GM21619 (cell line): ENCODE measurements around the gene EEA1.

Experiments used
- ATAC-seq: cut with Tn5 transposase; IDR thresholded peaks from one replicate; pipeline ENCODE4 v1.9.1; 2021; ENCODE audit not compliant: unreplicated experiment

Gene EEA1

DNA sequence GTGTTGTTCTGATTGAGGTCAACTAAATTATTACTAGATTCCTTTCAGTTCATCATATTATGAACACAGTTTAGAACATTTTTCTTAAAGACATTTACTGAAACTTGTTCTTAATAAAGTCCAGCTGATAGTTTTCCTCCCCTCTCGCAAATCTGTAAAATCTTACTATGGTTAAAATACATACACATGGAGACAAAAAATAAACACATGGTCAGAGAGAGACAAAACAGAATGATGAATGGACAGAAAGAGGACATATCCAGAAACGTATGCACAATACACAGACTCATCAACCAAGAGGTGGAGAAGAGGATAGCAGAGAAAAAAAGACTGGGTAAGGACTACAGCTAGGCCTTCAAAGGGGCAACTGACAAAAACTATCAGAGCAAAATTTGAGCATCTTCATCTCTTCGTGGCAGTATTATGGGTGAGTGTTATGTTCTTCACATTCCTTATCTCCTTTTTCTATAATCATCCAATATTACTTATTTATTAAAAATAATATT is 38.4 kb downstream of the EEA1 start:
- ATAC-seq, result no peak

DNA sequence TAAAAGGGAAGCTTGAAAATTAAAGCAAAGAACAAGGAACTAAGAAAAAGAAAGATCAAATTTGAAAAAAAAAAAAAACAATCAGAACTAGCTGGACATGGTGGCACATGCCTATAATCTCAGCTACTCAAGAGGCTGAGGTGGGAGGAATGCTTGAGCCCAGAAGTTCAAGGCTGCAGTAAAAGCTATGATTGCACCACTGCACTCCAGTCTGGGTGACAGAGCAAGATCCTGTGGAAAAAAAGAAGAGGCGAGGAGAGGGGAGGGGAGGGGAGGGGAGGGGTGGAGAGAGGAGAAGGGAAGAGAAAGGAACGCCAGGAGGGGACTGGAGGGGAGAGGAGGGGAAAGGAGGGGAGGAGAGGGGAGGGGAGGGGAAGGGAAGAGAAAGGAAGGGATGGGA is 43.0 kb downstream of the EEA1 start:
- ATAC-seq, result no peak

DNA sequence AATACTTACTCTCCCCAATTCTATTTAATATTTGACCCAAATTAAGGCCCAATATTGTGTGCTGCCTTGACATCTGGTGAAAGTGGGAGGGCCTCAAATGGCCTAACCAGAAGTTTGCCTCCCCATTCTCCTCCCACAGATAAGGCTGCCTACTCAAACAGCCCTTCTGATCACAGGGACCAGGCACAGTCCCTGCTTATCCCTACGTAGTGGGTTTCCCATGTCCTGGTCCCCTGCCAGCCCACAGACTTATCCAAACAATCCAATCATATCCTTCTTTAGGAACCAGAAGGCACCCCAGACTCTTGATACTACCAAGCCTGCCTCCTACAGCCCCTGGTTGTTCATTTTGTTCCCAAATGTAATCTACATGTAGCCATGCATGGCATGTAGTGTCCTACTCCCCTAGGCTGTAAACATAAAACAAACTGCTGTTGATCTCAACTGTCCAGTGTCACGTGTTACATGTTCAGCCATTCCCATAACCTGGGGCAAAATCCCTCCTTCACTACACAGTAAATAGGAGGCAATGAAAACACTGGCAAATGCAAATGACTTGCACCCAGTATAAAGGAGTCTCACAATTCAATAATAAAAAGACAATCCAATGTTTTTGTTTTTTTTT is 49.3 kb downstream of the EEA1 start:
- ATAC-seq, result no peak

DNA sequence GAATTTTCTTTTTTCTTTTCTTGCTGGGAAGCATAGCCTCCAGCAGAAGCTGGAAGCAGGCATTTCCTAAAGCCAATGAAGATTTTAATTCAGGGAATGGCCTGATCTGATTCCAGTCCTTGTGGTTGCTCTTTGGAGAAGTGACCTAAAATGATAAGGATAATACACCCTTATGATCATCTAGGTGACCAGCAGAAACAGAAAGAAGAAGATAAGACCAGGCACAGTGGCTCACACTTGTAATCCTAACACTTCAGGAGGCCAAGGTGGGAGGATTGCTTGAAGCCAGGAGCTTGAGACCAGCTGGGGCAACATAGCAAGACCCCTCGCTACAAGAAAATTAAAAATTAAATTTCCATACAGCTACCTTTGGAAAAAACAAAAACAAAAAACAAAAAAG is 51.2 kb downstream of the EEA1 start:
- no peak for ATAC-seq

DNA sequence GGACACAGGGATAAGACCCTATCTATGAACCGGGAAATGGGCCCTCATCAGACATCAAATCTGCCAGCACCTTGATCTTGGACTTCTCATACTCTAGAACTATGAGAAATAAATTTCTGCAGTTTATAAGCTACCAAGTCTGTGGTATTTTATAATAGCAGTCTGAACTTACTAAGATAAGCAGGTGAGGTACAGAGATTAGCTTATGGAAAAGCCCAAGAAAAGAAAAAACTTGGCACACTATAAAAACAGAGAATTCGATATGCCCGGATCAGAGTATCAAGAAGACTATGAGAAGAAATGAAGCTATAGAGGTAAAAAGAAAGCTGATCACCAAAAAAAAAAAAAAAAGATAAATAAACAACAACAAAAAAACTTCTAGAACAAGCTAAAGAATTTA is 52.6 kb downstream of the EEA1 start:
- ATAC-seq, result no peak

DNA sequence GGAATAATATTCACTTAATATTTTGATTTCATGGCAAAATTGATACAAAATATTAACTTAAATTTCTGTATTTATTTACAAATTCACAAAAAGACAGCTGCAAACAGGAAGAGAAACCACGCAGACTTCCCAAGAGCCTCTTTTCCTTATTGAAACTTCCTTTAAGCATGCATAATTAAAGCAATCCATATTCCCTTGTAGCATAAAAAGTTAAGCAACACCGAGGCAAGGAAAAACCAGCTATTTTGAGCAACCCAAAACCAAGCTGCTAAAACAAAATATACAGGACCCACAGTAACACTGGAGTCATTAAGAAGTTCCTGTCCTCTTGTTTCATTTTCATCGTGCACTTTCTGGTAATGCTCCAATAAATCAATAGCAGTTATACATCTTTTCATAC is 58.0 kb downstream of the EEA1 start:
- ATAC-seq, result no peak

DNA sequence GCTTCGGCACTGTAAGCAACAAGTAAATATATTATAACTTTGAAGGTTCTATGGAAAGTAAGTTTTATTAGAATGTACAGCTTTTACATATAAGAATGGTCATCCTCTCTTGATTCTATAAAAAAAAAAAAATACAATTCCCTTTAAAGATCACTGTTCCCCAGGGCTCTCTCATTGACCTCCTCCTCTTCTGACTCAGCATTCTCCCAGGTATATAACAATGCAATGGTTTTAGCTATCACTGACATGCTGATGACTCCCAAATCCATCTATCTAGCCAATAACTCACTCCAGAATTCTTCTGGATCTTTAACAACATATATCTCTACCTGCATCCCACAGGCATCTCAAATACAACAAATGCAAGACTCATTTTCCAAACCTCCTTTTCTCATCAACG is 62.7 kb downstream of the EEA1 start:
- ATAC-seq, result no peak

DNA sequence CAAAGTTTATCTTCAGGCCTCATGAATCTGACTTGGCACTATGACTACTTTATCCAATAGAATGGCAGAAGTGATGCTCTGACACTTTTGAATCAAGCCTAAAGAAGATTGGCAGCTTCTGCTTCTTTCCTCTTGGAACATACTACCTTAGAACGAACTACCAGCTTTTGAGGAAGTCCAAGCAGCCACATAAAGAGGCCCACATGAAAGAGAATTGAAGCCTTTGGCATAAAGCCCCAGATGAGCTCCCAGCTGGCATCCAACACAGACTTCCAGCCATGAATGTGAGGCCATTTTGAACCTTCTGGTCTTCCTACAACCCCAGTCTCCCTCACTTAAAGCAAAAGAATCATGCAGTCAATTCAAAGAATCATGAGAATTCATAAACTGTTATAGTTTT is 65.8 kb downstream of the EEA1 start:
- no peak for ATAC-seq

DNA sequence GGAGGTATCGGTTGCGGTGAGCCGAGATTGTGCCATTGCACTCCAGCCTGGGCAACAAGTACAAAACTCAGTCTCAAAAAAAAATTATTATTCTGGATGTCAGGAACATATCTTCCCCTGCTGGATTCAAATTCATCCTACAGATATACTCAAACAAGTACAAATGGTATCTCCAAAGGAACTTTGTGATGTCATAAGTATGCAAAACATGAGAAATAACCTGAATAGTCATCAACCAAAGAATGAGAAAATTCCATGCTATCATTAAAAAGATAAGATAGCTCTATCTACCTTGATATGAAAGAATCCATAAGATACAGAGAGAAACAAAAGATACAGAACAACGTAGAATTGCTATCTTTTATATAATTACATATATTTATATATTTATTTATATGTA is 67.7 kb downstream of the EEA1 start:
- no peak for ATAC-seq

DNA sequence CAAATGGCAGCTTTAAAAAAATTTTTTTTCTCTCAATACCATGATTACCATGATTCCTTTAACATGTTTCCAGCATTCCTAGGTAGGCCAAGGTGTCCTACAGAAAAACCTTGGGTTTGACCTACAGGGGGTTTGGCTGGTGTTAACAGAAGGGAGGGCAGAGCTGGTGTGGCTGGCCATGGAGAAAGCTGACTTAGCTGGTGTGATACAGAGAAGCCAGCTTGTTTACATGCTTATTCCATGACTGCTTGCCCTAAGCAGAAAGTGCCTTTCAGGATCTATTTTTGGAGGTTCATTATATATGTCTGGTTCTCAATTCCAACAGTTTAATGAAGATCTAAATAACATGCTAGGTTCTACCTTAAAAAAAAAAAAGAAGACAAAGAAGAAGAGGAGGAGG is 68.6 kb downstream of the EEA1 start:
- ATAC-seq, result no peak

DNA sequence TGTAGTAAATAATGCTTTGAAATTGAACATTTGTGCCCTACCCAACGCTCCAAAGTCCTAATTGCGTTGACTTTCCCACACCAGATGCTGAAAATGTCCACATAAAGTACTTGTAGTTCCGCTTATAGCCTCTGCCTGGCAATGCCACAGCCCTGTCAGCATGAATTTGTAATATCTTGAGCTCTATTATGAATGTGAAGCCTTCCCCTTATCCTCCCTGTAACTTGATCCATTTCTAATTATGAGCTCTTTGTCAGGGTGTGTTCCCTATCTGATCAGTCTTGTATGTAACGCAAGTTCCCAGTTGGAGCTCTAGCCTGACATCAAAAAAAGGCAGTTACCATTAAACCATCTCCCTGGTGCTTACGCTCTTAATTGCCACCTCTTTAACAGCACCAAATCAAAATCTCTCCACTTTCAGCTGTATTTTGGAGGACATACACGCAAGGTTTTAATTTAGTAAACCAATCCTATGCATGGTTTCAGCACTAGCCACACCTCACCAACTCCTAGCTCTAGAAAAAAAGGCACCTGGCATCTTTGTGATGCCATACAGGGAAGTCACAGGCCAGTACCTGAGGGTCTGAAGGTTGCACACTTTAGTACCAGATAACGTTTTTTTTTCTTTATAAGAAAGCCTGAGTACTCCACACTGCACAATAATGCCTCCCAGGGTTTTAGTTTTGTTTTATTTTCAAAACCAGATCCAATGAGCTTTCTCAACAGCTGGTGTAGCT is 69.3 kb downstream of the EEA1 start:
- ATAC-seq, result no peak

DNA sequence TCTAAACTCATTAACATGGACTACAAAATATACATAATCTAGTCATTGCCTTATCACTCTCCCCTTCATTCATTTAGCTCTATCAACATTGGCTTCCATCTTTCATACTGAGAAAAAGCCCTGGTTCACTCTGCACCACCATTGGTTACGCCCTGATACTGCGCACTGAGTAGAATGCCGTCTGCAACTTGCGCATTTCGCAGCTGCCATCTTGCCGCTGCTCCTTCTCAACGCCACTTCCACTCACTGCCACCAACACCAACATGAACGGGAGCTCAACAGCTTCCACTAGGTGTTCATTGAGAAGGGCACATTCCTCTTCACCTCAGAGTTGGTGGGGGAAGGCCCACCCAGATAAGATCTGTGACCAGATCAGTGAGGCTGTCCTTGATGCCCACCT is 71.3 kb downstream of the EEA1 start:
- no peak for ATAC-seq

DNA sequence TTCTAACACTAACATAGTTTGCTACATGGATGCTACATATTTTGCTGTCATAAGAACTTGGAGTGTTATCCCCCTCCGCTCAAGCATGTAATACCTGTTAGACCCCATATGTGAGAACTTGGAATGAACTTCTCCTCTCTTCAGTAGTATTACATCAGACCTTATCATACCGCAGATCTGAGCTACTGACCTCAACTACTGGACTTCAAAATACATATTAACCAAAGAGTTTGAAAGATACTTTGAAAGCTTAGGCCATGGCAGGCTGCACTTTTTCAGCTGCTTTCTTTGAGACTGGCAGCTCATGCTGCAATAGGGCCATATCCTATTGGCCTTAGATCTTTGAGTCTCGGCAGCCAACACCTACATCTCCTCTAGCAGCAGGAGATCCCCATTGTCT is 74.8 kb downstream of the EEA1 start:
- ATAC-seq, result no peak

DNA sequence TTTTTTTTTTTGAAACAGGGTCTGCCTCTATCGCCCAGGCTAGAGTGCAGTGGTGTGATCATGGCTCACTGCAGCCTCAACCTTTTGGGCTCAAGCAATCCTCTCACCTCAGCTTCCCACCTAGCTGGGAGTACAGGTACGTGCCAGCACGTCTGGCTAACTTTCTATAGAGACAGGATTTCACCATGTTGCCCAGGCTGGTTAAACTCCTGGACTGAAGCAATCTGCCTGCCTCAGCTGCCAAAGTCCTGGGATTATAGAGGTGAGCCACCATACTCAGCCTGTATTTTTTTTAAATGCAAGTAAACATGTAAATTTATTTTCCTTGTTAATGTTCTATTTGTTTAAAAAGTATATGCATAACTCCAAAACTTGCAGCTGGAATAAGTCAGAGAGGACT is 80.4 kb downstream of the EEA1 start:
- no peak for ATAC-seq

DNA sequence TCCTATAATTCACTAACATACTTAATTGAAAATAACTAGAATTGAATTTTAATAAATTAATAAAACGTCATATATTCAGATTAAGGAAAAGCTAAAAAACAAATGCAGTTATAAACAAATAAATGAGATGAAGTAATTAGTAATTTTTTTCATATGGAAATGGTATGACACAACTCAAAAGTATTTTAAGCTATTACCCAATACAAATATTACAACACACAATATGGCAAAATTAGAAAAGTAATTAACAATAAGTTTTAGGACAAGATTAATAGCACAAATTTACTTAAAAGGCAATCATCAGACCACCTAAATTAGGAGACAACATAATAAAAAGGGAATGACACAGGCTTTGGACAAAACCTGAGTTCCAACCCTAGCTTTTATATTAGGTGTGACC is 81.7 kb downstream of the EEA1 start:
- no peak for ATAC-seq

DNA sequence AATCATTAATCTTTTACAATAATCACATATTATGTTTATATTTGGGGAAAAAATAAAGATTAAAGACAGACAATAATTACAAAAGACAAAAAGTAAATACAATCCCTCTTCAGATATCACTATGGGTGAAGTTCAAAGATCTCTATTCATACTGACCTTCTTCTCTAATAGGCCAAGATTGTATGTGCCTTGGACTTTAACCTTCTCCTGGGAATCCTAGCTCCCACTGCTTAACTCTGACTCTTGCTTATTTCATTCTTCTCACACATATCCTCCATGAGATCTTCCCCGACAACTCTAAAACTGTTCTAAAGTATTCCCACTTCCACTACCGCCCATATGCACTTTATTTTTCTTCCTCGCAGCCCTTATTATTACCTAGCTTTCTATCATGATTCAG is 83.8 kb downstream of the EEA1 start:
- no peak for ATAC-seq

DNA sequence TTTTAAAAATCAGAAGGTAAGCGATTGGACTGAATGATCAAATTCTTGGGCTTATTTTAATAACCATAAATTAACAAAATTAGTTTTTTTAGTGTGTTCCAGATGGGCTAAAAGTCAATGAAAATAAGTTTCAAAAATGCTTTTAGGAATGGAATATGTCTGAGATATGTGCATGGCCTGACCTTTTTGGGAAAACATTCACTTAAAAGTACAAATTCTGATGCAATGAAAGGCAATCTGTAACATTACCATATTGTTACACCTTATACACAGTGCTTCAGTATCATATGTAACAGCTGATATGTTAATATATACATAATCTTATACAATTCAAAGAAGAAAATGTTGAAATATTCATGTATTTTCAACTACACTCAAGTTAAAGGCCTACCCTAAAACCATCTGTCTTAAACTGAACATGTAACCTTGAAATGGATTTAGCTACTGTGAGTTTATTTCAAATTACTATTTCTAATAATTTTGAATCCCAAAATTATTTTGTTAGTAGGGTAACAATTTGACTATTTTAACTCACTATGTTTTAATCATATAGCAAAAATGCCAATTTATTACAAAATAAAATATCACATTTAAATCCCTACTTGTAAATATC is 84.8 kb downstream of the EEA1 start:
- ATAC-seq, result no peak

DNA sequence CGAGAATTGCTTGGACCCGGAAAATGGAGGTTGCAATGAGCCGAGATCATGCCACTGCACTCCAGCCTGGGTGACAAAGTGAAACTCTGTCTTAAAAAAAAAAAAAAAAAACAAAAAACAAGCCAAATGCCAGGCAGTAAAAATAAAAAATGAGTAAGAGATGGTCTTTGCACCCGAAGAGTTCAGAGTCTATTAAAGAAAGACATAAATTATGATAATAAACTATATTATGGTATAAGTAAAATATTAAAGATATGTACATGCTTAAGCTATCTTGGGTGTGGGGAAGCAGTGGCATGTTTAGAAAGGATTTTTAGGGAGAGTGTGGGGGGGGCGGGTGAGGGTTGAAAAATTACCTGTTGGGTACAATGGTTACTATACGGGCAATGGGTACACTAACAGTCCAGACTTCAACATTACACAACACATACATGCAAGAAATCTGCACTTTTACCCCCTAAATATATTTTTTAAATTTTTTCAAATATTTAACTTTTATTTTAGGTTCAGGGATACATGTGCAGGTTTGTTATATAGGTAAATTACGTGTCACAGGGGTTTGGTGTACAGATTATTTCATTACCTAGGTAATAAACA is 99.3 kb downstream of the EEA1 start:
- no peak for ATAC-seq

DNA sequence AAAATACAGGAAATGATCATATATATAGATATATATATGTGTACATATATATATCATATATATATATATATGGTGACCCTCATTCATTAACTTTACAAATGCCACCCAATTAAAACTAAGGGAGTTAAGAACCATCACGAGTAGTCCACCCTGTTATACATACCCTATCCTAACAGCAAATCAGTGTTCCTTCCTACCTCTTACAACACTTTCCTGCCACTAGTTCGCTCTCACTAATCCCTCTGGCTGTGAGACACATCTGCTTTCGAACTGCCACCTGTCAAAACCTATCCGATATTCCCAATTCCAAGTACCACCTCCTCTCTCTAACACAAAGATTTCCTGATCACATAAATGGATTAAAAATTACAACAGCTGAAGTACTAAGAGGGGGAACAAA is 100.5 kb downstream of the EEA1 start:
- ATAC-seq, result no peak

DNA sequence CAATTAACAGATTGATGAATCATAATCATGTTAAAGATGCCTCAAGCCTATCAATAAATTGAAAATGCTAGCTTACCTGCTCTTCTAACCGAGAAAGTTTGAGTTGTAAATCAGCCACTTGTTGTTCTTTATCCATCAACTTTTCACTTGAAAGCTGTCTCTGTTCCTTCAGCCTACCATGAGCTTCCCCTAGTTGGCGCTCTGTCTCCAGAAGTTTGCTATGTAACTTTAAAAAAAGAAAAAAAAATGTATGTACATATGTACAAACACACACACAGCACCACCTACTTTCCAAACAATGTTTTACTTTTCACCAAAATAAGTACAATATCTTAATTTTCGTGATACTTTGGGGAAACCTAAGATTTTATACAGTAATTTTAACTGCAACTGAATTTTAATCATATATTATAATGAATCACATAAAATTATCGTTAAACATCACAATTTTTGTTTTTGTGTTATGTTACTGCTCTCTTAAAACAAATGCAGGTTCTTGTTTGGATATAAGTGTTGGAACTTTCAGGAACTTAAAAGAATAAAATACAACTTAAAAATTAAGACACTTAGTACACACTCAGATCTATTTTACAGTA is 101.2 kb downstream of the EEA1 start:
- peak; percentile 60 for ATAC-seq

DNA sequence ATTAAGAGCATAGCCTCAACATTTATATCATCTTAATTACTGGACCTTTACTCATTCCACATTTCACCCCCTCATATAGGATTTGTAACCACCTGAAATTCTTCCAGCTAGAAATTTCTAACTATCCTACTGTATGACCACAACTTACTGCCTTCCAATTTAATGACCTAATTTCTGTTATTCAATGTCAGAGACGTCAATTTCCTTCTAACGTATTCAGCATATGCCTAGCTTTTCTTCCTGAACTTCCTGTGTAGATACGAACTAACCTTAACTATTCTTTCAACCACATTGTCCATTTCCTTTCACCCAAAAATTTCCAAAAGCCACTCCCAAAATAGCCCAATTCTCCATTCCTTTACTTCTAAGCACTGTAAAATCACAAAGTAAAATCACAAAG is 108.0 kb downstream of the EEA1 start:
- ATAC-seq, result no peak

DNA sequence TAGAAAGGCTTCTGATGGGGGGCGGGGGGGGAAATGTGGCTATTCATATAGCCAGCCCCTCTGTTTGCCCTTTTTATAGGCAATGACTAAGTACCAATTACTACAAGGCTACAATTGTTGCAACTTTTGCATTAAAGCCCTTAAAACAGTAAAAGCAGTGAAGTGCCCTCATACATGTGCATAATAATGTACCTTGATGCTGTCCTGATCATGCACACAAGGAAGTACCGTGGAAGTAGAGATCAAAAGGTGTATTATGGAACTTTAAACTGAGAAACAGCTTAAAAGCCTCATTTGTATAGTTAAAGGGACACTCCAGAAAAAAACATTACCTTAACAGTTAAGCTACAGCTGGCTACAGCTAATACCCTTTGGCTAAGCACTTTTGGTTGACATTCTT is 114.5 kb downstream of the EEA1 start:
- ATAC-seq, result no peak
